Measurements from ENCODE around the gene ALDH7A1.

- TF ChIP-seq CTCF (IDR thresholded peaks at IDR 0.05; ENCODE audit: insufficient read depth, low read length, poor library complexity, severe bottlenecking) (peak; percentile 56), EZH2phosphoT487 (conservative IDR thresholded peaks at IDR 0.05; ENCODE audit: low read length) (no peak)
Observed at GRCh38 chr5:126600631-126601511, 5.9 kb upstream of the ALDH7A1 start, which contains the start of gene PHAX.
